ENCODE measurements around the gene LOXHD1. TPM values are rescaled to one million over a fixed set of nuclear protein-coding genes. Genes with fewer than 3 reads are reported as not detected.

Gene LOXHD1
- total and polyA plus RNA-seq, 4 experiments from 2014 or later, result not detected

- DNase-seq, result no peak
- ChIA-PET CTCF (ENCODE audit: partially characterized antibody) (interaction anchor here (1.5 kb wide), 1 partner anchor 346 kb away, joined by 3 read pairs; no protein-coding TSS in a partner anchor), POLR2A (ENCODE audit: partially characterized antibody) (no interaction called here)
- Histone ChIP-seq H3K36me3 (ENCODE audit: insufficient read depth, low read length) (no peaks in the 10 kb centered on the region), H3K27me3 (ENCODE audit: insufficient read depth, low read length) (no peaks in the 10 kb centered on the region), H3K9me3 (ENCODE audit: control insufficient read depth in 1 of 2, low read length in 2 of 2) (no peaks in the 10 kb centered on the region), H3K4me3 (ENCODE audit: low read length in 2 of 2) (no peak overlapping the region), H3K4me1 (ENCODE audit: insufficient read depth, low read length) (peaks cover 16% of the 10 kb centered on the region), H3K27ac (ENCODE audit: low read depth, low read length) (no peak overlapping the region)
- intact Hi-C loops (cut with micrococcal nuclease), result no loop called here
- peaks cover 1 to 7% of the 10 kb centered on the region in 2 donors for H3K27me3 Mint-ChIP-seq
- H3K4me3 Mint-ChIP-seq, result no peak overlapping the region
- H3K27ac Mint-ChIP-seq, result no peak overlapping the region
- no peaks in the 10 kb centered on the region for H3K36me3 Mint-ChIP-seq
- H3K4me1 Mint-ChIP-seq, result peaks cover 12 to 27% (median 19%) of the 10 kb centered on the region in 4 donors
- H3K9me3 Mint-ChIP-seq, result peaks cover 0 to 2% (median 0%) of the 10 kb centered on the region in 8 donors
These were observed 29.9 kb downstream of the LOXHD1 start for GRCh38 chr18:46627136-46627535.

GRCh38 chr18:46625069-46625468 lies 32.0 kb downstream of the LOXHD1 start:
- CTCF ChIA-PET (ENCODE audit: partially characterized antibody), result interaction anchor here (0.7 to 1.0 kb wide), 3 partner anchors 32 to 477 kb away, joined by 3 read pairs; partner anchors contain the start of gene LOXHD1
- no peaks in the 10 kb centered on the region for H3K9me3 Mint-ChIP-seq
- H3K36me3 Mint-ChIP-seq, result no peaks in the 10 kb centered on the region
- peaks cover 16% of the 10 kb centered on the region for H3K4me1 ChIP-seq (ENCODE audit: insufficient read depth, low read length)
- DNase-seq, result no peak
- no peak overlapping the region for H3K27ac ChIP-seq (ENCODE audit: low read depth, low read length)
- peaks cover 12 to 30% (median 19%) of the 10 kb centered on the region in 4 donors for H3K4me1 Mint-ChIP-seq
- intact Hi-C loops (cut with micrococcal nuclease), result no loop called here
- H3K27me3 ChIP-seq (ENCODE audit: insufficient read depth, low read length), result no peaks in the 10 kb centered on the region
- no peak overlapping the region for H3K4me3 ChIP-seq (ENCODE audit: low read length in 2 of 2)
- no peaks in the 10 kb centered on the region for H3K9me3 ChIP-seq (ENCODE audit: control insufficient read depth in 1 of 2, low read length in 2 of 2)
- H3K27me3 Mint-ChIP-seq, result peaks cover 1 to 4% of the 10 kb centered on the region in 2 donors
- no peaks in the 10 kb centered on the region for H3K36me3 ChIP-seq (ENCODE audit: insufficient read depth, low read length)
- no peak overlapping the region for H3K27ac Mint-ChIP-seq
- POLR2A ChIA-PET (ENCODE audit: partially characterized antibody), result interaction anchor here (1.1 kb wide), 1 partner anchor 450 kb away, joined by 4 read pairs; no protein-coding TSS in a partner anchor
- peak overlapping the region in 1 of 8 donors; percentile 40 for H3K4me3 Mint-ChIP-seq

GRCh38 chr18:46624127-46624526 lies 32.9 kb downstream of the LOXHD1 start:
- intact Hi-C loops (cut with micrococcal nuclease), result no loop called here
- DNase-seq, result no peak
- Histone ChIP-seq H3K4me1 (ENCODE audit: insufficient read depth, low read length) (peaks cover 16% of the 10 kb centered on the region), H3K36me3 (ENCODE audit: insufficient read depth, low read length) (no peaks in the 10 kb centered on the region), H3K27ac (ENCODE audit: low read depth, low read length) (no peak overlapping the region), H3K4me3 (ENCODE audit: low read length in 2 of 2) (peak overlapping the region in 1 of 2 donors; percentile 25), H3K27me3 (ENCODE audit: insufficient read depth, low read length) (no peaks in the 10 kb centered on the region), H3K9me3 (ENCODE audit: control insufficient read depth in 1 of 2, low read length in 2 of 2) (no peaks in the 10 kb centered on the region)
- Mint-ChIP-seq H3K36me3 (no peaks in the 10 kb centered on the region), H3K27me3 (peaks cover 1 to 4% of the 10 kb centered on the region in 2 donors), H3K9me3 (no peaks in the 10 kb centered on the region), H3K27ac (peak overlapping the region in 4 of 7 donors; percentile 21 to 78 (median 58)), H3K4me3 (peak overlapping the region in 7 of 8 donors; percentile 18 to 64 (median 43)), H3K4me1 (peaks cover 12 to 30% (median 19%) of the 10 kb centered on the region in 4 donors)
- CTCF ChIA-PET (ENCODE audit: partially characterized antibody), result interaction anchor here (1.6 to 3.0 kb wide), 4 partner anchors 32 to 451 kb away, joined by 5 to 15 read pairs (median 12); a partner anchor contains a TSS
- POLR2A ChIA-PET (ENCODE audit: partially characterized antibody), result interaction anchor here (1.6 kb wide), 1 partner anchor 451 kb away, joined by 5 read pairs; a partner anchor contains a TSS

GRCh38 chr18:46623541-46623940 lies 33.5 kb downstream of the LOXHD1 start:
- Histone ChIP-seq H3K36me3 (ENCODE audit: insufficient read depth, low read length) (no peaks in the 10 kb centered on the region), H3K4me3 (ENCODE audit: low read length in 2 of 2) (peak overlapping the region; percentile 11 to 25), H3K27ac (ENCODE audit: low read depth, low read length) (no peak overlapping the region), H3K4me1 (ENCODE audit: insufficient read depth, low read length) (peaks cover 16% of the 10 kb centered on the region), H3K27me3 (ENCODE audit: insufficient read depth, low read length) (no peaks in the 10 kb centered on the region), H3K9me3 (ENCODE audit: control insufficient read depth in 1 of 2, low read length in 2 of 2) (no peaks in the 10 kb centered on the region)
- peak overlapping the region in 6 of 8 donors; percentile 4 to 64 (median 59) for H3K4me3 Mint-ChIP-seq
- intact Hi-C loops (cut with micrococcal nuclease), result loop anchor here (1.0 kb wide), 1 partner anchor 450 kb away; no protein-coding TSS in a partner anchor
- no peaks in the 10 kb centered on the region for H3K36me3 Mint-ChIP-seq
- CTCF ChIA-PET (ENCODE audit: partially characterized antibody), result interaction anchor here (0.8 to 3.0 kb wide), 6 partner anchors 33 to 450 kb away, joined by 3 to 15 read pairs (median 7); a partner anchor contains a TSS
- POLR2A ChIA-PET (ENCODE audit: partially characterized antibody), result interaction anchor here (1.6 kb wide), 1 partner anchor 450 kb away, joined by 5 read pairs; a partner anchor contains a TSS
- H3K9me3 Mint-ChIP-seq, result no peaks in the 10 kb centered on the region
- peak overlapping the region in 5 of 7 donors; percentile 50 to 78 (median 61) for H3K27ac Mint-ChIP-seq
- H3K4me1 Mint-ChIP-seq, result peaks cover 12 to 30% (median 19%) of the 10 kb centered on the region in 4 donors
- peaks cover 1 to 4% of the 10 kb centered on the region in 2 donors for H3K27me3 Mint-ChIP-seq
- peak in 1 of 5 donors; percentile 3 for DNase-seq

GRCh38 chr18:46622999-46623398 lies 34.0 kb downstream of the LOXHD1 start:
- Histone ChIP-seq H3K4me3 (ENCODE audit: low read length in 2 of 2) (no peak overlapping the region), H3K27ac (ENCODE audit: low read depth, low read length) (no peak overlapping the region), H3K27me3 (ENCODE audit: insufficient read depth, low read length) (no peaks in the 10 kb centered on the region), H3K4me1 (ENCODE audit: insufficient read depth, low read length) (peaks cover 16% of the 10 kb centered on the region), H3K36me3 (ENCODE audit: insufficient read depth, low read length) (no peaks in the 10 kb centered on the region), H3K9me3 (ENCODE audit: control insufficient read depth in 1 of 2, low read length in 2 of 2) (no peaks in the 10 kb centered on the region)
- Mint-ChIP-seq H3K36me3 (no peaks in the 10 kb centered on the region), H3K4me3 (peak overlapping the region in 4 of 8 donors; percentile 3 to 58 (median 21)), H3K27me3 (peaks cover 1 to 4% of the 10 kb centered on the region in 2 donors), H3K27ac (peak overlapping the region in 1 of 7 donors; percentile 61), H3K4me1 (peaks cover 12 to 30% (median 19%) of the 10 kb centered on the region in 4 donors), H3K9me3 (no peaks in the 10 kb centered on the region)
- POLR2A ChIA-PET (ENCODE audit: partially characterized antibody), result interaction anchor here (1.6 kb wide), 1 partner anchor 449 kb away, joined by 5 read pairs; a partner anchor contains a TSS
- intact Hi-C loops (cut with micrococcal nuclease), result loop anchor here (1.0 kb wide), 1 partner anchor 450 kb away; no protein-coding TSS in a partner anchor
- DNase-seq, result no peak
- CTCF ChIA-PET (ENCODE audit: partially characterized antibody), result interaction anchor here (0.7 to 3.0 kb wide), 7 partner anchors 33 to 474 kb away, joined by 3 to 15 read pairs (median 5); a partner anchor contains a TSS

- peaks cover 1 to 2% of the 10 kb centered on the region in 2 donors for H3K27me3 Mint-ChIP-seq
- Histone ChIP-seq H3K4me1 (ENCODE audit: insufficient read depth, low read length) (peaks cover 16% of the 10 kb centered on the region), H3K4me3 (ENCODE audit: low read length in 2 of 2) (no peak overlapping the region), H3K27ac (ENCODE audit: low read depth, low read length) (no peak overlapping the region), H3K27me3 (ENCODE audit: insufficient read depth, low read length) (no peaks in the 10 kb centered on the region), H3K36me3 (ENCODE audit: insufficient read depth, low read length) (no peaks in the 10 kb centered on the region), H3K9me3 (ENCODE audit: control insufficient read depth in 1 of 2, low read length in 2 of 2) (no peaks in the 10 kb centered on the region)
- intact Hi-C loops (cut with micrococcal nuclease), result no loop called here
- H3K4me1 Mint-ChIP-seq, result peaks cover 12 to 30% (median 19%) of the 10 kb centered on the region in 4 donors
- H3K9me3 Mint-ChIP-seq, result no peaks in the 10 kb centered on the region
- no peak for DNase-seq
- CTCF ChIA-PET (ENCODE audit: partially characterized antibody), result interaction anchor here (0.7 to 3.0 kb wide), 5 partner anchors 36 to 473 kb away, joined by 3 to 15 read pairs (median 9); a partner anchor contains a TSS
- no peak overlapping the region for H3K4me3 Mint-ChIP-seq
- H3K36me3 Mint-ChIP-seq, result no peaks in the 10 kb centered on the region
- POLR2A ChIA-PET (ENCODE audit: partially characterized antibody), result interaction anchor here (1.6 kb wide), 1 partner anchor 449 kb away, joined by 5 read pairs; a partner anchor contains a TSS
- peak overlapping the region in 1 of 7 donors; percentile 39 for H3K27ac Mint-ChIP-seq
These were observed 34.6 kb downstream of the LOXHD1 start for GRCh38 chr18:46622451-46622850.

GRCh38 chr18:46621871-46622270 lies 35.1 kb downstream of the LOXHD1 start:
- ChIA-PET CTCF (ENCODE audit: partially characterized antibody) (interaction anchor here (2.9 to 3.0 kb wide), 2 partner anchors 341 to 449 kb away, joined by 14 to 15 read pairs; a partner anchor contains a TSS), POLR2A (ENCODE audit: partially characterized antibody) (no interaction called here)
- Mint-ChIP-seq H3K4me3 (no peak overlapping the region), H3K9me3 (no peaks in the 10 kb centered on the region), H3K36me3 (no peaks in the 10 kb centered on the region), H3K4me1 (peaks cover 12 to 30% (median 19%) of the 10 kb centered on the region in 4 donors), H3K27ac (no peak overlapping the region), H3K27me3 (peaks cover 1 to 2% of the 10 kb centered on the region in 2 donors)
- Histone ChIP-seq H3K27me3 (ENCODE audit: insufficient read depth, low read length) (no peaks in the 10 kb centered on the region), H3K4me1 (ENCODE audit: insufficient read depth, low read length) (peaks cover 16% of the 10 kb centered on the region), H3K9me3 (ENCODE audit: control insufficient read depth in 1 of 2, low read length in 2 of 2) (no peaks in the 10 kb centered on the region), H3K36me3 (ENCODE audit: insufficient read depth, low read length) (no peaks in the 10 kb centered on the region), H3K27ac (ENCODE audit: low read depth, low read length) (no peak overlapping the region), H3K4me3 (ENCODE audit: low read length in 2 of 2) (no peak overlapping the region)
- DNase-seq, result no peak
- intact Hi-C loops (cut with micrococcal nuclease), result no loop called here

Data from CD4-positive, alpha-beta memory T cell (primary cell).